Measurements from ENCODE around the gene IL17RE.

IL17RE gene

DNA sequence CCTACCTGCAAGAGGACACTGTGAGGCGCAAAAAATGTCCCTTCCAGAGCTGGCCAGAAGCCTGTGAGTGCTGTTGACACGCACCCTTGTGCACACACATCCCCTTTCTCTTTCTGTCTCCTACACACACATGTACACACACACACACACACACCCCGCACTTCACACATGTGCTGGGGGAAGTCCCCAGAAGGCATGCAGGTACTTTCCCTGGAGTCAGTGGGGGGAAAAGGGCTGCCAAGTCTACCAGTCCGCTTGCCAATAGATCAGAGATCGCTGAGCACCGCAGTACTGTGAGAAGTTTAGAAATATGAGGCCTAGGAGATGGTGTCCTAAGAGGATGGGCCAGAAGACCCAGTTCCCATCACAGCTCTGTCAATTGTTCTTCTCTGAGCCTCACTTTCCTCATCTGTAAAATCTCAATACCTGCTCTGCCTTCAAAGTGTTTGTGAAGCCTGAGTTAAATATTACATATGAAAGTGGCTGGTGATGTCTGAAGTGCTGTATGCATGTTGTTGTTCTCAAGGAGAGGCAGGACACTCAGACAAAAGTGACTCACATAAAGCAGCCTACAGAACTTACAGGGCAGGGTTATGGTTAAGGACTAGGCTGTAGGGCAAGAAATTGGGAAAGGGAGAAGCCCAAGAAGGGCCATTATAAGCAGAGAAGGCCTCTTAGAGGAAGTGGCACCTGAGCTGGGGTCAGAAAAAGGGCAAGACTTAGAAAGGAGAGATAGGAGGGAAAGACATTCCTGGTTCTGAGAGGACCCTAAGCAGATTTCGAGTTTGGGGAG is 6.8 kb downstream of the IL17RE start:
- no peak for DNase-seq

GRCh38 chr3:9911863-9912262 is 9.2 kb downstream of the IL17RE start:
- DNase-seq: no peak

- no peak for DNase-seq
These were observed 9.8 kb downstream of the IL17RE start for GRCh38 chr3:9912294-9912935.

GRCh38 chr3:9913601-9914000 is 11.0 kb downstream of the IL17RE start:
- no peak for DNase-seq

DNA sequence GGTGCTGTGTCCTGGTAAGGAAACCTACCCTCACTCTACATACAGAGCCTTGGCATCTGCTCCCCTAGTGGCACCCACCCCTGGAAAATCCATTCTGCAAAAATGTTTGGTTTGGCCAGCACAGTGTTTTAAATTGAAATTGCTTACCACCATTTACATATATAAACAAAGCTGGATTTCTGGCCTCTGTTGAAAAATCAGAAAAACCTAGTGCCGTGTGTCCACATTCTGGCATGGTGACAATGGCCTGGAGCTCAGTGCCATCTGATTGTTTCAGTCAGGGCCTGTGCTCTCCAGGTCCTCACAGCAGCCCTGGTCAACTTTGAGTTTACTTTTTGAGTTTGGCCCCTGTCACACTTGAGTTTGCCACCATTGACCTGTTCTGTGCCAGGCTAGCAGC is 11.4 kb downstream of the IL17RE start:
- no peak for DNase-seq

- DNase-seq: no peak
These were observed 12.1 kb downstream of the IL17RE start for GRCh38 chr3:9914559-9915253.

GRCh38 chr3:9915254-9916141 is 12.8 kb downstream of the IL17RE start:
- peak; percentile 51 for DNase-seq

DNA sequence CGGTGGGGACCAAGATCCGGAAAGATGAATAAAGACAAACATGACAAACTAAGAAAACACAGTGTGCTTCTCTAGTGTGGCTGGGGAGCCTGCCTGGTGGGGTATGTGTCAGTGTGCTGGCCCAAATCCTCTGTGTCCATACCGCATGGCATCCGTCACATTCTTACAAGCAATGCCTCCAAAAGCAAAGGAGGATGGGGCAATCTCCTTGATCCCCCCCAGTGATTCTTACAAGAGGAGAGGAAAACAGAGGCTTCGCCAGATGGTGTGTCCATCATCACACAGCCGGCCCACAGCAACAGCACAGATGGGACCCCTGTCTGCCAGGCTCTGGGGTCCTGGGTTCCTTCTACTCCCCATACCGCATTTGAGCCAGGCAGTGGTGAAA is 13.7 kb downstream of the IL17RE start:
- peak; percentile 71 for DNase-seq

- peak; percentile 65 for DNase-seq
These were observed 14.4 kb downstream of the IL17RE start, which contains the start of gene IL17RC for GRCh38 chr3:9916734-9917680. TSS of gene IL17RC (plus strand) at chr3:9917098. CDS start at chr3:9917316, 218 bp downstream.

GRCh38 chr3:9917820-9918219 is 15.2 kb downstream of the IL17RE start:
- DNase-seq: no peak

DNA sequence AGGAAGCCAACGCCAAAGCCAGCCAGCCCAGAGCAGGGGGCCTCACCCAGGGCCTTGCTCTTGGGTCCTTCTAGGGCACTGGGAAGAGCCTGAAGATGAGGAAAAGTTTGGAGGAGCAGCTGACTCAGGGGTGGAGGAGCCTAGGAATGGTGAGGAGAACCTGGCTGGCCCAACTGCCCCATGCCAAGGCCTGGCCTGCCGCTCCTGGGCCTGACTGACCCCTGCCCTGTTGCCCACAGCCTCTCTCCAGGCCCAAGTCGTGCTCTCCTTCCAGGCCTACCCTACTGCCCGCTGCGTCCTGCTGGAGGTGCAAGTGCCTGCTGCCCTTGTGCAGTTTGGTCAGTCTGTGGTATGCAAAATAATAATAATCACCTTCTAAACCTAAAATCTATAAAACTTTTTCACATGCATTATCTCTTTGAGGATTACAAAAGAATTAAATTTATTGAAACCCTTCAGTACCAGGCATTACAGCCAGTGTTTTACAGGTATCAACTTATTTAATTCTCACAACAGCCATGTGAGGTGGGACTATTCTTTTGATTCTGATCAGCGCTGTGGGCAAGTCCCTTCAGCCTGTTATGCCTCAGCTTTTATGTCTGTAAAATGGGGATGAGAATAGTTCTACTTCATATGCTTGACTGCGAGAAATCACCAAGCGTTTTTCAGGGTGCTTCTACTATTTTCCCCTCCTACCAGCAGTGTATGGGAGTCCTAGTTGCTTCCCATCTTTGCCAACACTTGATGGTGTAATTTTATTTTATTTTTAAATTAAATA is 15.8 kb downstream of the IL17RE start:
- no peak for DNase-seq

DNA sequence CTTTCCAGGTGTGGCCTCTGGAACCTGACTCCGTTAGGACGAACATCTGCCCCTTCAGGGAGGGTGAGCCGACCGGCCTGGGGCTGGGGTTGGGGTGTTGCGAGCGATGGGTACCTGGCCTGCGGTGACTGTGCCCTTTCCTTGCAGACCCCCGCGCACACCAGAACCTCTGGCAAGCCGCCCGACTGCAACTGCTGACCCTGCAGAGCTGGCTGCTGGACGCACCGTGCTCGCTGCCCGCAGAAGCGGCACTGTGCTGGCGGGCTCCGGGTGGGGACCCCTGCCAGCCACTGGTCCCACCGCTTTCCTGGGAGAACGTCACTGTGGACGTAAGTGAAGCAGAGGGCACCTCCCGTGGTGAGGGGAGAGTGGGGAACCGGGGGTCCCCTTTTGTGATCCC is 25.5 kb downstream of the IL17RE start:
- DNase-seq: no peak

GRCh38 chr3:9930804-9931418 is 28.3 kb downstream of the IL17RE start:
- DNase-seq: no peak

- no peak for DNase-seq
These were observed 29.8 kb downstream of the IL17RE start for GRCh38 chr3:9932535-9932842.

DNA sequence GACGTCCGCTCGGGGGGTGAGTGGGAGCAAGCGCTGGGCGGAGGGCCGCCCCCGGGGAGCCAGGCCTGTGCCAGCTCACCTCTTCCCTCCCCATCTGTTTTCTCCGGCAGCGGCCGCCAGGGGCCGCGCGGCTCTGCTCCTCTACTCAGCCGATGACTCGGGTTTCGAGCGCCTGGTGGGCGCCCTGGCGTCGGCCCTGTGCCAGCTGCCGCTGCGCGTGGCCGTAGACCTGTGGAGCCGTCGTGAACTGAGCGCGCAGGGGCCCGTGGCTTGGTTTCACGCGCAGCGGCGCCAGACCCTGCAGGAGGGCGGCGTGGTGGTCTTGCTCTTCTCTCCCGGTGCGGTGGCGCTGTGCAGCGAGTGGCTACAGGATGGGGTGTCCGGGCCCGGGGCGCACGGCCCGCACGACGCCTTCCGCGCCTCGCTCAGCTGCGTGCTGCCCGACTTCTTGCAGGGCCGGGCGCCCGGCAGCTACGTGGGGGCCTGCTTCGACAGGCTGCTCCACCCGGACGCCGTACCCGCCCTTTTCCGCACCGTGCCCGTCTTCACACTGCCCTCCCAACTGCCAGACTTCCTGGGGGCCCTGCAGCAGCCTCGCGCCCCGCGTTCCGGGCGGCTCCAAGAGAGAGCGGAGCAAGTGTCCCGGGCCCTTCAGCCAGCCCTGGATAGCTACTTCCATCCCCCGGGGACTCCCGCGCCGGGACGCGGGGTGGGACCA is 30.4 kb downstream of the IL17RE start:
- peak; percentile 24 for DNase-seq

DNA sequence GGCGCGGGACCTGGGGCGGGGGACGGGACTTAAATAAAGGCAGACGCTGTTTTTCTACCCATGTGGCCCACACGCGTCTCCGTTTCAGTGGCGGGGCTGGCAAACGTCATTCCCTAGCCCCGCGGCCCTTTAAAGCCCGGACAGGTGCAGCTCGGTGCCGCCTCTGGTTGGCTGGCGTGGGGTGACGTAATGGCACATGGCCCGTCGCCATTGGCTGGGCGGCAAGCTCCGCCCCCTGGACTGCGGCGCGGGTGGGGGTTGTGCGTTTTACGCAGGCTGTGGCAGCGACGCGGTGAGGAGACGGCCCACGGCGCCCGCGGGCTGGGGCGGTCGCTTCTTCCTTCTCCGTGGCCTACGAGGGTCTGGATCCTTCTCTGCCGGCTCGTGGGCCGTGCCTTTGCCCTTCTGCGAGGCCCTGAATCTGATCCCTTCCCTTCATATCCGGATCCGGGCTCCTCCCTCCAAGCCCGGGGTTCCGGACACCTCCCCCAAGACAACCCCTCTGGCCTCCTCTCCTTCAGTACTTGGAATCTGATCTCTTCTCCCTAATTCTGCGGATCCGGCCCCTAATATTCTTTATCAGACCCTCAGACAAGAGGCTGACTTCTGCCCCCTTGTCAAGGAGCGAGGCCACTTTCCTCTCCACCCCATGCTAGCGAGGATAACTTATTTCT is 31.1 kb downstream of the IL17RE start, which contains the start of gene CRELD1:
Gene CRELD1 (plus strand): TSS at position 274 of the 674 bp plus-strand sequence. CDS start 605 bp downstream, outside the sequence.
- no peak for DNase-seq

DNA sequence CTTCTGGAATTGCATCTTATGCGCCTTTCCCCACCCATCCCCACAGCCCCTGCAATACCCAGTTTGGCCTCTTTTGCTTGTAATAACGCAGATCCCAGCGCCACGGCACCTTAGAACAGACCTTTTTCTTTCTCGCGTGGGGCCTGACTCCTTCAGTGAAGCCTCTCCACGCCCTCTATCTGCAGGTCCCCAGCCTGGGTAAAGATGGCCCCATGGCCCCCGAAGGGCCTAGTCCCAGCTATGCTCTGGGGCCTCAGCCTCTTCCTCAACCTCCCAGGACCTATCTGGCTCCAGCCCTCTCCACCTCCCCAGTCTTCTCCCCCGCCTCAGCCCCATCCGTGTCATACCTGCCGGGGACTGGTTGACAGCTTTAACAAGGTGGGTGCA is 31.6 kb downstream of the IL17RE start:
- no peak for DNase-seq

GRCh38 chr3:9934993-9935392 is 32.3 kb downstream of the IL17RE start:
- DNase-seq: no peak

GRCh38 chr3:9935966-9936510 is 33.4 kb downstream of the IL17RE start:
- DNase-seq: no peak

Measured in NCI-H524 treated with DMSO at 0.1 percent for 48 hours (cell line).